DMS53 (cell line): ENCODE data around the gene CCDC17.
A peak's percentile ranks its signal among the peaks of the same experiment; 100 is the strongest.

Experiments used
- DNase-seq: peaks from one replicate; lab custom pipeline; 2025; lab: John Stamatoyannopoulos, UW

The CCDC17 gene

GRCh38 chr1:45583666-45584350 is 40.0 kb downstream of the CCDC17 start, which contains the start of gene NASP:
TSS of gene NASP (plus strand) at chr1:45584041. CDS start at chr1:45584147, 106 bp downstream.
- peak; percentile 92 for DNase-seq

GRCh38 chr1:45583264-45583665 is 40.6 kb downstream of the CCDC17 start:
- DNase-seq: peak; percentile 98

- no peak for DNase-seq
Measured at GRCh38 chr1:45574105-45574626, 49.7 kb downstream of the CCDC17 start.

- no peak for DNase-seq
Measured at GRCh38 chr1:45573231-45573804, 50.5 kb downstream of the CCDC17 start.

- no peak for DNase-seq
Measured at GRCh38 chr1:45570631-45571030, 53.2 kb downstream of the CCDC17 start.
